Hematopoietic multipotent progenitor cell treated with erythropoietin and hydrocortisone succinate and interleukin-3 and kit ligand, for 15 days (in vitro differentiated cells): ENCODE measurements around the gene CPNE4.
"Not testable (repeated sequence)": the region's sequence is repeated elsewhere in the genome, so short reads cannot be mapped to it uniquely, and the experiment has no call there.

Experiments used
- DNase-seq: peaks from one replicate; pipeline ENCODE4 v3.0.0-alpha.2; 2015; ENCODE audit warnings: low spot score

CPNE4 gene

DNA sequence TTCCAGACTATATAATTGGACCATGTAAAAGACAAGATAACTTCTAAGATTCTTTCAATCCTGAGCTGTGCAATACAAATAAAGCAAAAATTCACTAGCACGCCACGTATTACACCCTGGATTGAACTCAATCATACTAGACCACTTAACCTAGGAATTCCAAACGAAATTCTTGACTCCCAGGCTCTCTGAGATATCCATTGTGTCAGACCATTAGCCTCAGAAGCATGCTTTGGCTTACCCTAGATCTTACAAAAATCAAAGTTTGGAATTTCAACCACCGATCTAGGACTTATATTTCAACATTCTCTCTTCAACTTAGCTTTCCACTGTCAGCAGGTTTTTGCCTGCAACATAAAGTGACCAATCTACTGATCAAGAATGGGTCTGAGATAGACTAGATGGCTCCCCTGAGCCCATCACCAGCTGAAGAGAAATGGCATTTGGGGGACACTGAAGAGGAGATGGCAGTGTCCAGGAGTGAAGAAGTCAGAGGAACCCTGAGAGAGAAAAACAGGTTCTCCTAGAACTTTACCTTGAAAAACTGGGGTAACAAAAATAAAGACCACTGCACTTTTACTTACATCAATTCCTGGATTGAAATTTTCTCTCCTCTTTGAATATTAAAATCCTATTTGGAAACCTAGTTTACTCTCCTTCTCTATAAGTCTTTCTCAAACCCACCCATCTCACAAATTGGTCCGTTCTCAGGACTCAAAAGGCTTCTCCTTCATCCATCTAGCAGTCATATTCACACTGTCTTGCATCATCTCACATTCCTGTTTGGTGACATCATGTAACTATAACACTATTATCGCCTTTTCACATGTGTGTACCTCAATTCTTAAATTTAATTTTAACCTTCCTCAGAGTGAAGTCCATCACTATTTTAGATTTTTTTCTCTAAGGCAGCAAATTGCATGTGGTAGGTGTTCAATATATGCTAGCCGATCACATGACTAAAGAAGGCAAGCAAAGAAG, 18.5 kb downstream of the CPNE4 start:
- no peak for DNase-seq

DNA sequence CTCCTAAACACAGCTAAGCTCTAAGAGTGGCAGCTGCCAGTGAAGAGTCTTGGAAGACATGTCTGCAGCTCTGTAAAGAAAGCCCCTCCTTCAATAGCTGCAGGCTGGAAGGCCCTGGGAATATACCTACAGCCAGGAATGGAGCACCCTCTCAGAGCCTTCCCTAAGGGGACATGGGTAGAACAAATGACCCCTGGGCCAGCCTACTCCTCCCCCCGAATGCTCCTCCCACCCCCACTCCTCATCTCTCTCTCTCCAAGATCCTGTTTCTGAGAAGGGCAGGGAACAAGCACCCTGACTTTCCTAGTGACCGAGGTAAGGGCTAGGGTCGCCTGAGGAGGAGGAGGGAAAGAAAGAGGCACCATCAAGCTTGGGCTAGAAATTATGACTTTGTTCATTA, 20.7 kb downstream of the CPNE4 start:
- DNase-seq, result no peak

DNA sequence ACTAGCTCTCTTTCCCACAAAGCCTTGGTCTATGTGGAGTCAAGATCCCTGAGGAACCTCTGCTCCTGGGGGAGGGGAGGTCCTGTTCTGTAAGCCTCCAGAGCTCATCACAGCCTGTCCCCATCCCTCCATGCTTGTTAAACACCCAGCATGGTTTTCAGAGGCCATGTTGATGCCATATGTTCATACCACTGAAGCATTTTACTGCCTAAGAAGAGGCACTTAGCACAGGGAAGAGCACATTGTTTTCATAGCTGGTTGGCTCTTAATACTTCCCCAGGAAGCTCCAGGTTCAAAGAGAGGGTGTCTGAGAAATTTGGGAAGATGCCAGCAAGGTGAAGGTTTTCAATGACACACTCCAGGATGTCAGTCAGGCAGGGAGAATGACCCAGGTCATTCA, 25.6 kb downstream of the CPNE4 start:
- DNase-seq, result no peak

DNA sequence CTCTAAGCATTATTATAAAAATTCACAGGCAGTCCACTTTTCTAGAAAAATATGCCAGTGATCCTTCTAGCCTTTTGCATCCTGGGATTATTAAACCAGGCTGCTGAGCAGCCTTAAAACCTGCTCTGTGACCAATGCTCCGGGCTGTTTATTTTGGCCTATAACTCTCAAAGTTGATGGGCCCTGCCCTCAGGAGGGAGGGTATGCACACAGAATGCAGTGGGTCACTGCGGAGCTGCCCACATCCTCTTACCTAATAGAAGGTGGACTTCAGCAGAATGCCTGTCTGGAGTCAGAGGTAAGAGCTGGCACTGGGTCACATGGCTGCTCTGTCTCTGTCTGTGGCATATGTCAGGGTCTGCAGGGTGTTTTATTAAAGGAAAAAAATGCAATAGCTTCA, 26.0 kb downstream of the CPNE4 start:
- no peak for DNase-seq

DNA sequence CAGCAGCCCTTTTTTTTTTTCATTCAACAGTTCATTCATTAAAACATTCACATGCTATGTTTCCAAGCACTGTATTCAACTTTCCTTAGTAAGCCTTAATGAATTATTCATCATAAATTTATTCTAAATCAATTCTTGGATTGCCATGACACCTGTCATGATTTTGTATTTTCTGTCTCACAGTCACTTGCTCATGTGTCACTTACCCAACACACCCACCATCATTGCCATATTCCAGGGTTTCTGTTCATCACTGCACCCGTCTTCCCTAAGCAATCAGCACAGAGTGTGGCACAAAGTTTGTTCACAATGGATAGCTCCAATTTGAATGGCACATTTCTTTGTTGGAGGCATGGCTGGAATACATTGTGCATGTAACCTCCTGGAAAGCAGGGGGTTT, 27.2 kb downstream of the CPNE4 start:
- DNase-seq, result no peak

DNA sequence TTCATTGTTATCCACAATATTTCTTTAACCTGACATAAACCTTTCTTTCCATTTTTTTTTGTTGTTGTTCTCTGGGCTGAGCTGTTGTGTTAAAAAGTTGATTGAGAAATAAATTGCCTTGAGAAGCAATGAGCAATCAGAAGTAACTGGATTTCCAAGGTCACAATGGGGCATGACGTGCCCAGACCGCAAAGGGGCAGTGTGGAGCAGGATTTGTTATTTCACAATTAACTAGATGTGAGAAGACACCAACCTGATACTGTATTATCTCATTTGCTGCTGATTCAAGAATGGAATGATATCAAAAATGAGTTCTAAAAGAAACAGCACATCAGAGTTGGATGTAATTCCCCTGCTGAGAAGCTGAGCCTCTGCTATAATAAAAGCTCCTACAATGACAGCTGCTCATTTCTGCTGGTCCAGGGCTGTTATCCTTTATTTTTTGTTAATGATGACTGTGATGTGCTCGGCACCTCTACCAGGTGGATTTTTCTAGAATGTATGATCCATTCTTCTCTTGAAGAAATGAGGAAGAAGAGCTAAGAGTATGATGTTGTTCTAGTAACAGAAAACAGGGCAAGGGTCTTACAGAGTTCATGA, 28.1 kb downstream of the CPNE4 start:
- DNase-seq, result peak; percentile 5

DNA sequence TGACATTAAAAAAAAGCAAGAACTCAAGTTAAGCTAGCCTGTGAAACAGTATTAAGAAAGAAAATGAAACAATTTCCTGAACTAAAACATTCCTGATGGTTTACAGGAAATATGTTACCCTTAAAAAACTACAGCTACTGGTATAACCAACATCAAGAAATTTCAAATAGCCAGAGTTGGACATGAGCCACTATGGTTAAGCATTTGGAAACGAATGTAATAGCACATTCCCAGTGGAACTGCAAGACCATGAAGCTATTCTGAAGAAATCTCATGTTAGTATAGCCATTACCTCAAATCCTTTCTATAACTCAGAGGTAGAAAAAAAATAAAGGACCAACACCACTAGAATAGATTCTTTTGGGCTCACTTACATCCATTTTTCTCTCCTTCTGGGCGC, 30.2 kb downstream of the CPNE4 start:
- no peak for DNase-seq

DNA sequence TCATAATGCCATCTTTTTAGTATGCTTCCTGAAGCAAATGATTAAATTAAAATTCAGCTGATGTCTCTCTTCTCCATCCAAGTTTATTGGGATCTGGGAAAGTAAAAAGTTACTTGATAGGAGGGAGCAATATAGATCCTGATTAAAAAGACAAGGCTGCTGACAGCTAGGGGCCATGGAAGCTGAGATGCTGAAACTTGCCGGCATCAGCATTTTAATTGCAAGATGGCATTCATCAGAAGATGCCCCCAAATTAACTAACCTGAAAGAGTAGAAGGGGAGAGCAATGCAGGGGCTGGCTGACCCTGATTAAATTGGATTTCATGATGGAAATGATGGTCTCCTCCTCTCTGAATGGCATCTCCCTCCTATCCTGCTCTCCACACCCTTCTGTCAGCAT, 31.1 kb downstream of the CPNE4 start:
- no peak for DNase-seq

DNA sequence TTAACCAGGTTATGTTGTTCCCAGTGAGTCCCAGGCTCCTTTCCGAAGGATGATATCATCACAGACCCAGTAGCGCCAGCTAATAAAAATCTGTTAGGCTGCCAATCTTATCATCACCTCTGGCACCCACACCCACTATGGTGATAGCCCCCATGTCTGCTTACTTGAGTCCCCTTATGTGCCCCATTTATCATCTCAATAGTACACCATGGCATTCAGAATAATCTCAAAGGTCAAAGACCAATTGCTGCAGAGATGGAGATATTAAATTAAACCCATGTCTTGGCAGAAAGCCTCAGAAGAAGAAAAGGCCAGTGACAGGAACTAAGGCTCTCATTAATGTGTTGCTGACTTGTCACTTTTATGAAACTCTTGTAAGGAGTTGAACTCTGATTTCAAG, 32.8 kb downstream of the CPNE4 start:
- DNase-seq, result no peak

DNA sequence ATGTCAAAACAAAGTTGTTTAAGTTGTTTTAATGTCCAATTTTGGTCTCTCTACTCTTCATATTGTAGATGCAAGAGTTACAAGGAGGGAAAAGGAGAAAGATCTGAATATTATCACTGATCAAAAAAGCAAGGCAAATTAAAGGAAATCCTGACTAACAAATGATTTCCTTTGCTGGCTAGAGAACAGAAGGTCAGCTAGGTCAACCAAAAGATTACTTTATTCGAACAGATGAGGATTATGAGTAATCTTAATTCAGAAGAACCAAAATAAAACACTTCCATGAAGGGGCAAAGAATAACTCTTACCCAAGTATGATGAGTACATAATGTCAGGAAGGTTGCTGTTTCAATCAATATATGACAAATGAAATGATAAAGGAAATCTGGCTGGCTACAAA, 33.8 kb downstream of the CPNE4 start:
- no peak for DNase-seq

DNA sequence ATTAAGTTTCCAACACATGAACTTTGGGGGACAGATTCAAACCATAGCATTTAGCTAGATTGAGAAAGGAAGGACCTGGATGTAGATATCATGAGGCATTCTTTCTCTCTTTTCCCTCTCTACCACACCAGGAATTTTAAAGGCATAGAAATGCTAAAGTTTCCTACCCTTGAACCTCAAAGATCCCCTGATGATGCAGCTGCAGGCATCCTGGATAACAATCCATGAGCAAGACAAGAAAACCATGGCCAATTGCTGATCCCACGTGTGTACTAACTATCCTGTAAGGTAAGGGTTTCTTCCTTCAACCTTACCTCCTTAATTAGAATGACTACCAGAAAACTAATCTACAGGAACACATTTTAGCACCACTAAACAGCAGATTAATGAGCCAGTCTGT, 36.8 kb downstream of the CPNE4 start:
- DNase-seq, result no peak

DNA sequence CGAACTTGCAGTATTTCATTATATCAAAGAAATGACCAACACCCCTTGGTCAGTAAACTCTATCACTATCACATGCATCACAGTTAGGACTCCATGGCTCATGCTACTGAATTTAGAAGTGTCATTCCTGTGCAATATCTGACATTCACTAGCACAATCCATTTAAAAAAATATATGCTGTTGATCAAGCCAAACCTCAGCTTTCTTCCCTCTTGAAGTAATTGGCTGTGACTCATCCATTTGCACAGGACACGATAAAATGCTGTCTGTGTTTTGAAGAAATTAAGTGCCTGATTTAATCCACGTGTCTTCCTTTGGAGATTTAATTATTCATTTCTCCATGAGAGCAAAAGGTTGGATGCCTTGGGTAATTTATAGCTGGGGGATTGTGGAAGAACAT, 38.9 kb downstream of the CPNE4 start:
- no peak for DNase-seq

DNA sequence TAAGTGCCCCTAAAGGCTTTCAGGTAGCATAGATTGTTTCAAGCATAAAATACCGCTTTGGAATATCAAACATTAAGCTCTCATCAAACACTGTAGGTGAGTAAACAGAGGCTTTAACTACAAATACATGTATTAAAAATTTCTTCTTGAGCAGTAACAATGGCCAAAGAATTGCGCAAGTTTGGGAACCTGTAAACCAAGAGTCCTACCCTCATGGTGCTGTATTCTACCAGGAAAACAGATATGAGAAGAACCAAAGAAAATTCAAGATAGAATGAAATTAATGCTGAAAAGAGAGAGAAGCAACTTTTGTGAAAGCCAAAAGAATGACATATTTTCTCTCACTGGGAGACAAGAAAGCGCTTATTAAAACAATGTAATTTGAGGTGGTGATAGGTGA, 45.5 kb downstream of the CPNE4 start:
- DNase-seq, result no peak

DNA sequence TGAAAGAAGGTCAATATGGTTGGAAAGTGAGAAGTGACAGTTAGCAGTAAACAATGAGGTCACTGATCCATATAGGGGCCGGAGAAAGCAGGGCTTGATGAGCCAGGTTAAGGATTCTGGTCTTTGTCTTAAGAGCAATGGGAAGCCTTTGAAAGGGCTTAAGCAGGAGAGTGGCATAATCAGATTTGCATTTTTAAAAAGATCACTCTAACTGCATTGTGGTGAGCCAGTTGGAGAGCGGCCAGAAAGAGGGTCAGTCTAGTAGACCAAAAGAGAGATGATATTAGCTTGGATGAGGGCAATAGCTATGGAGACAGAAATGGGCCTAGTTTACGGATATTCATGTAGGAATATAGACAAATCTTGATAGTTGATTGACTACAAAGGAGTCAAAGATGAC, 46.6 kb downstream of the CPNE4 start:
- no peak for DNase-seq

DNA sequence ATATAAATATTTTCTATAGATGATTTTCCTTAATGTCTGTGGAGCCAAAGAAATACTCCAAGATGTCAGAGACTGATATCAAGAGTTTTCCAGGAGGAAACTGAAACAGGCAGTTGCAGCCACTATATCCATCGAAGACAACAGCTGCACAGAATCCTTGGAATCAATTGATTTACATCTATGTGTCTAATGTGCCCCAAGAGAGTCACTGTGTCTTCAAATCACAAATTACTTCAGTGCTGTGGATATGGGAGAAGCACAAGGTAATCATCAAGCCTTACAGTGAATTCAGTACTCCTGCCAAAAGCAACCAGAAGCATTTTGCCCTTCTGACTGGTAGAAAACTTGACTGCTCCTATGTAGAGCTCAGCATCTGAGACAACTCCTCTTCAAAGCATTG, 51.1 kb downstream of the CPNE4 start:
- no peak for DNase-seq

DNA sequence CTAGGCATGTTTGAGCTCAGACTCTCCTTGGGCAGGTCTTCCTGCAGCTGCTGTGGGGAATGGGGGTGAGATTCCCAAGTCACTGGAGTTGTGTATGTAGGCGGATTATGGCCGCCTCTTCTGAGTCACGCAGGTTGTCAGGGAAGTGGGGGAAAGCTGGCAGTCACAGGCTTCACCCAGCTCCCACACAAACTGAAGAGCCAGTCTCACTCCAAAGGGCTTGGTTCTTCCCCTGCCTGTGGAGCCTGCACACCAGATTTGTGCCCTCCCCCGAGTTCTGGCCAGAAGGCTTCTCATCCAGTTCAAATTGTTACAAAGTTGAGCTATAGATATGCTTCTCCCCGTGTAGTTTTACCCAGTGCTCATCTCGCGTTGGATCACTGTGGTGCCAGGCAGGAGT, 53.5 kb downstream of the CPNE4 start:
- no peak for DNase-seq

DNA sequence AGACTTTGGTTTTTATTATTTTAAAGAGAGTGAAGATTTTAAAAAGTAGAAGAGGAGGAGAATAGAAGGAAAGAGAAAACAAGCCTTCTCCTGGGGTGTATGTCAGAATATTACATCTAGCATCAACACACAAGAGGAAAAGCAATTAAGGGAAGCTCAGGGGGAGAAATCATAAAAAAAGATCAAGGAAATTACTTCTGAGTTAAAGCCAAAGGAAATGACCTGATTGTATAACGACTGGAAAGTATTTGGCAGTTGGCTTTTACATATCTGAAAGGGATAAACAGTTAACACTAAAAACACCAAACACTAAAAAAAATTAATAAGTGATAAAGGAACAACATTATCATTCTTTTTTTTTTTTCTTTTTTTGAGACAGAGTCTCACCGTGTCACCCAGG, 58.4 kb downstream of the CPNE4 start:
- no peak for DNase-seq

DNA sequence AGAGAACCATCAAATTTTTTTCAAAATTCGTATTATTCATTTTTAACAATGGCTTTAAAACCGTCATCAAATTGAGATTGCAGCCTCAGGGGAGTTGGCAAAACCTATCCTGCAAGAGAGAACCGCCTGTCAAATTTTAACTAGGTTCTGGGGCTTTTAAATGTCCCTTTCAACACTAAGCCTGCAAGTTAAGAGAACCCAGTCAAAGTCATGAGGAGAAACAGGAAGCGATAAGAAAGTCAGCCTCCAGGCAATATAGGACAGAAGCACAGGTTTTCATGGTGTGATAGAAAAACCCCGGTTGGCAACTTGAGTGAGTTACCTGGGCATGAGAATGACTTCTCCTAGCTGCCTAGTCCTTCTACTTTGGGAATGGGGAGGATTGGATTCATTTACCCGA, 59.8 kb downstream of the CPNE4 start:
- no peak for DNase-seq

DNA sequence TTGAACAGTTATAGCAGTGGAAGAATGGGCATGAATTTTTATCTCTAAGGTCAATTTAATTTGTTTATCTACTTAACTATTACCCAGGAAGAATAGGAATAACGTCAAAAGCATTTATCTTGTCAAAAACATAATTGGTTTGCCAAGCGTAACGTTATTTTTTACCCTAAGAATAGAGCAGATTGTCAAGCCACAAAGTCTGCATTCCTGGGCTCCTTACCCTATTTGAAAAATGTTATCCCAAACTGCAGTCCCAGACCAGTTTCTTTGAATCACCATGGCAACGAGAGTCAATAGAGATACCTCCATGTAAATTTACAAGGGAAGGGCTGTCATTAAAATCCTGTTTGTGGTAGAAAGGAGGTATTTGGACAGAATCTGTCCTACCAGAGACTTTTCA, 61.1 kb downstream of the CPNE4 start:
- DNase-seq, result no peak

DNA sequence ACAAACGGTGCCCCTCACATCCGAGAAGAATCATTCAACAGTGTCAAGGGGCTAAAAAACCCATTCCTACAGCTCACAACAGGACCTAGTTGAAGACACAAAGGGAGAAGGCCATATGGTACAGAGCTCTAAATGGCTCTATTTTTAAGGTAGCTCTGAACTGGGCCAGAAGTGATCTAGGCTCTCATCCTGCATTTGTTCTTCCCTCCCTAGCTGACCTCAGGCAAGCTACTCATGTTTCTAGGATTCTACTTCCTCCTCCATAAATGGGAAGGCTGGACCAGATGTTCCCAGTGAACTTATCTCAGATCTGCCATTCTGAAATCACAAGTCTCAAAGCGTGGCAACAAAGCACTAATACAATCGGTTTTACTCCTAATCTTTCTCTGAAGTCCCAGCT, 62.3 kb downstream of the CPNE4 start:
- DNase-seq, result no peak

DNA sequence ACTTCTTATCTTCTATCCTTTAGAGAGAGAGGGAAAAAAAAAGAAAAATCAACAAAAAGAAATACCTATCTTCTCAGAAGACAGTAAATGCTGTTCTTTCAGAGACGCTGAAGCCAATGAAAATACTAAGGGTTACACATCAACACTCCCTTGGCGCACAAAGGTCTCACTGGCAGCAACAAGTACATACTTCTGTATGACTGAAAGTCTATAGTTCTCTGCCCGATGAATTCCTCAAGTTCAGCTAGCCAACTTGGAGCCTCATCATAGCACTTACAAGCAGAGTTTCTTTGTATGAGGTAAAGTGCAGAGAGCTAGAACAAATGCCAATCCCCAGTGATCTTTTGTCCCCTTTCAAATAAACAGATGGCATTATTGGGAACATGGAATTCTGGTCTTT, 62.7 kb downstream of the CPNE4 start:
- DNase-seq, result no peak

DNA sequence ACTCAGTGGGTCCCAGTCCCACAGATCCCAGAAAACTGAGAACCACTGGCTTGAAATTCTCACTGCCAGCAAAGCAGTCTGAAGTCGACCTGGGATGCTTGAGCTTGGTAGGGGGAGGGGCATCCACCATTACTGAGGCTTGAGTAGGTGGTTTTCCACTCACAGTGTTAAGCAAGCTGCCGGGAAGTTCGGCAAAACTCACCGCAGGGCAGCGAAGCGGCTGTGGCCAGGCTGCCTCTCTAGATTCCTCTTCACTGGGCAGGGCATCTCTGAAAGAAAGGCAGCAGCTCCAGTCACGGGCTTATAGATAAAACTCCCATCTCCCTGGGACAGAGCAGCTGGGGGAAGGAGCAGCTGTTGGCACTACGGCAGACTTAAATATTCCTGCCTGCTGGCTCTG, 71.4 kb downstream of the CPNE4 start:
- DNase-seq, result not testable (repeated sequence)

DNA sequence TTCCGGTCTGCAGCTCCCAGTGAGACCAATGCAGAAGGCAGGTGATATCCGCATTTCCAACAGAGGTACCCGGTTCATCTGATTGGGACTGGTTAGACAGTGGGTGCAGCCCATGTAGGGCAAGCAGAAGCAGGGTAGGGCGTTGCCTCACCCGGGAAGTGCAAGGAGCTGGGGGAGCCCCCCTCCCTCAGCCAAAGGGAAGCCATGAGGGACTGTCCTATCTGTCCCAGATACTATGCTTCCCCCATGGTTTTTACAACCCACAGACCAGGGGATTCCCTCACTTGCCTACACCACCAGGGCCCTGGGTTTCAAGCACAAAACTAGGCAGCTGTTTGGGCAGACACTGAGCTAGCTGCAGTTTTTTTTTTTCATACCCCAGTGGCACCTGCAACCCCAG, 71.8 kb downstream of the CPNE4 start:
- DNase-seq, result no peak

DNA sequence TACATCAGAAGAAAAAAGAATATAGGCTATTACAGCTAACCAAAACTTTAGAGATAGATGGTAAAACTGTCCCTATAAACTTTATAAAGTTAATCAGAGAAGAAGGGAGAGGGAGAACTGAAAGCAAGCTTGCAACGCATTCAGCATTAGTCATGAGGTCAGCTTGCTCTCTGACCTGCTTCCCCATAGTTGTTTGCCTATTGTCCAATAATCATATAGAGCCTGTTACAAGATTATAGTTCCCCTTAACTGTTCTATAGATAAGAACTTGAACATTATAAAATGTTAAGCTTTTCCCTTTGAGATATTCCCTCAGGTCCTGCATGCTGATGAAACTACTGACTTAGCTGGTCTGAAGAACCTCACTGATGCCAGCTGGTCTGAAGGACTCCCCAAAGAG, 74.5 kb downstream of the CPNE4 start:
- DNase-seq, result no peak
